Left ventricle myocardium inferior (tissue), 1 donor: ENCODE data around the gene TMSB4X. TPM values are rescaled to one million over a fixed set of nuclear protein-coding genes. Genes with fewer than 3 reads are reported as not detected.

Experiments used
- DNase-seq: peaks from one replicate; pipeline ENCODE4 v3.0.0-alpha.2; 2020
- H3K27ac ChIP-seq: fragments of 200-600 bp; replicated peaks from 2 replicates; pipeline ENCODE4 v1.8.0; 2021
- H3K27me3 ChIP-seq: fragments of 200-600 bp; 2 replicates; pipeline ENCODE4 v1.8.0; 2021; ENCODE audit warnings: low read depth
- H3K36me3 ChIP-seq: fragments of 200-600 bp; 2 replicates; pipeline ENCODE4 v1.8.0; 2021
- H3K4me1 ChIP-seq: fragments of 200-600 bp; 2 replicates; pipeline ENCODE4 v1.8.0; 2021
- H3K4me3 ChIP-seq: fragments of 200-600 bp; 2 replicates; pipeline ENCODE4 v1.8.0; 2021; ENCODE audit warnings: mild to moderate bottlenecking, moderate library complexity
- H3K9me3 ChIP-seq: fragments of 200-600 bp; replicated peaks from 2 replicates; pipeline ENCODE4 v1.8.0; 2021
- CTCF ChIP-seq: fragments of 200-600 bp; IDR thresholded peaks from 2 replicates; pipeline ENCODE4 v1.8.0; 2021; ENCODE audit warnings: antibody characterized with exemption, mild to moderate bottlenecking, borderline replicate concordance
- intact Hi-C: fragments of 100-400 bp; cut with micrococcal nuclease; formaldehyde crosslinking; loops from one replicate; pipeline ENCODE4 v1.11.0; 2022
- total RNA-seq: library from RNA; stranded (reverse); fragmentation: NEBNext Ultra II Directional; extraction: Animal tissue kit (Norgen Biotek cat#: 25700); gene quantifications from one replicate; pipeline ENCODE4 v1.2.1, GENCODE V29; 2021
- donor health status: DM: no; HTN: yes; CAD: no; lungs with severe emphysema.

TMSB4X gene
- total RNA-seq, 1 donor from 2014 or later, result 955 TPM

DNA sequence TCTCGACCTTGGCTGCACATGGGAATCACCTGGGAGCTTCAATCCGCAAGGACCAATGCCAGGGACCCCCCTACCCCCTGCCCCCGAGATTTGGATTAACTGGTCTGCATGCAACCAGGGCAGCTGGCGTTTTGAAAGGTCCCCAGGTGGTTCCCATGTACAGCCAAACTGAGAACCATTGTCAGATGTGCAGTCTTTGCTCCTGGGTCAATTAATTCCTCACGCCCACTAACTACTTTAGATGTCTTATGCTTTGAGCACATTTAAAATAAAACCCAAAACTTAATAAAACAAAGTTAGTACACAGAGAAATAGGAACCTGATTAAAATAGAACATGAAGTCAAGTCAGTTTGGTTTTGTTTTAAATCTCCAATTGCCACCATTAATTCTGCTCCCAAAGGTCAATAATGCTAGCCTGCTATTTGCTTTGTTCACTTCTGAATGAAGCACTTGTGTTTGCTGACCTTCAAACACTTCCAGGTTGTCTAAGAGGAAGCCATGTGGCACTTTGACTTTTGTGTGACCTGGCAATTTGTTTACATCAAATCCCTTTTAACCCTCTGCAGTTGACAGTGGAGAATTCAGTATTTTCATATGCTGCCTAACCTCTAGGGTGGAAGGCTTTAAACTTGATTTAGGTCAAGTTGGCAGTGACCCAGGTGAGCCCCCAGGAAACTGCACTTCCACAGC is 27.2 kb upstream of the TMSB4X start:
- Histone ChIP-seq H3K4me3 (no peak overlapping the region), H3K36me3 (no peaks in the 10 kb centered on the region), H3K4me1 (peaks cover 15% of the 10 kb centered on the region), H3K27me3 (no peaks in the 10 kb centered on the region), H3K27ac (peak overlapping the region; percentile 66), H3K9me3 (no peaks in the 10 kb centered on the region)
- TF ChIP-seq CTCF, result no peak
- intact Hi-C loops, result loop anchor here (5.0 kb wide), 1 partner anchor 540 kb away; no protein-coding TSS in a partner anchor
- no peak for DNase-seq

DNA sequence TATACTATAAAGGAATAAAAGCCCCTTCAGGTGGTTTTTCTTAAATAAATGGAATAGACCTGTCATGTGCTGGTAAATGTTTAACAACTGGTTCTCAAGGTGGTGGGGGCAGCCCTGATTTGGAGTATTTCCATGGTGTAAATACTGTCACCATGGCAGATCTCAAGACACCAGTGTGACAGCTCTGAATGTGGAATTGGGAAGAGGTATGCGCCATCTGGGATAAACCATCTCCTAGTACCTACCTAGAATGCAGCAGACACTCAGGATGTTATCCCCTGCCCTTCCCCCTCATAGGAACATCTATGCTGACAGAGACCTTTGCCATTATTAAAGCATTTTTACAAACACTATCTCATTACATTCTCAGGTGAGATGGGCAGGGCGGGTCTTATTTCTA is 26.4 kb upstream of the TMSB4X start:
- no peaks in the 10 kb centered on the region for H3K9me3 ChIP-seq
- H3K4me3 ChIP-seq, result no peak overlapping the region
- no peaks in the 10 kb centered on the region for H3K36me3 ChIP-seq
- no peak for TF ChIP-seq CTCF
- H3K27me3 ChIP-seq, result no peaks in the 10 kb centered on the region
- DNase-seq, result no peak
- intact Hi-C loops, result loop anchor here (5.0 kb wide), 1 partner anchor 539 kb away; no protein-coding TSS in a partner anchor
- H3K27ac ChIP-seq, result no peak overlapping the region
- H3K4me1 ChIP-seq, result peaks cover 15% of the 10 kb centered on the region

DNA sequence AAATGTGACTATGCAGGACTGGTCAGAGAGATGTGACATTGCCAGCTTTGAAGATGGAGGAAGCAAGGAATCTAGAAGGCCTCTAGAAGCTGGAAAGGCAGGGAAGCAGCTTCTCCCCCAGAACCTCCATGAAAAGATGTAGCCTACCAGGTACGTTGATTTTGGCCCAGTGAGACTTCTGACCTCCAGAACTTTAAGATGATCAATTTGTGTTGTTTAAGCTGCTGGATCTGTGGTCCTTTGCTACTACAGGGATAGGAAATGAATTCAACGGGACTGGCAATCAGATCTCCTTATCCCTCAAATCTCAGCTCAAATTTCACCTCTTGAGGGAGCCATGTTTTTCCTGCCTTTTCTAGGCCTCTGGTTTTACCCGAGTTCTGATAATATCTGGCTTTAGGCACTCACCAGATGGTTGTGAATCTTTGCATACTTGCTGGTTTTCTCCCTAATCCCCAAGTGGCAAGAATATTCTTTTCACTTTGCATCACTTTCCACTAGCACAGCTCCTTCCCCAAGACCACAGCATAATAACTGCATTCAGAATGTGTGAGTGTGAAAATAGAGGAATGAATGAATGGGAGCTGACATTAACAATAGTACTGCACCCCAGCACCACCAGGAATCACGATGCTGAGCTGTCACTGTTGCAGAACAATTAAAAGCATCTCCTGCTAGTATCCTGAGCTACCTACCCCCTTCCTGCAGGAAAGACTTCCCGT is 25.5 kb upstream of the TMSB4X start:
- Histone ChIP-seq H3K9me3 (no peaks in the 10 kb centered on the region), H3K27me3 (no peaks in the 10 kb centered on the region), H3K4me1 (peaks cover 15% of the 10 kb centered on the region), H3K27ac (peak overlapping the region; percentile 74), H3K4me3 (peak overlapping the region; percentile 21), H3K36me3 (no peaks in the 10 kb centered on the region)
- no peak for DNase-seq
- intact Hi-C loops, result loop anchor here (5.0 kb wide), 1 partner anchor 538 kb away; no protein-coding TSS in a partner anchor
- no peak for TF ChIP-seq CTCF

DNA sequence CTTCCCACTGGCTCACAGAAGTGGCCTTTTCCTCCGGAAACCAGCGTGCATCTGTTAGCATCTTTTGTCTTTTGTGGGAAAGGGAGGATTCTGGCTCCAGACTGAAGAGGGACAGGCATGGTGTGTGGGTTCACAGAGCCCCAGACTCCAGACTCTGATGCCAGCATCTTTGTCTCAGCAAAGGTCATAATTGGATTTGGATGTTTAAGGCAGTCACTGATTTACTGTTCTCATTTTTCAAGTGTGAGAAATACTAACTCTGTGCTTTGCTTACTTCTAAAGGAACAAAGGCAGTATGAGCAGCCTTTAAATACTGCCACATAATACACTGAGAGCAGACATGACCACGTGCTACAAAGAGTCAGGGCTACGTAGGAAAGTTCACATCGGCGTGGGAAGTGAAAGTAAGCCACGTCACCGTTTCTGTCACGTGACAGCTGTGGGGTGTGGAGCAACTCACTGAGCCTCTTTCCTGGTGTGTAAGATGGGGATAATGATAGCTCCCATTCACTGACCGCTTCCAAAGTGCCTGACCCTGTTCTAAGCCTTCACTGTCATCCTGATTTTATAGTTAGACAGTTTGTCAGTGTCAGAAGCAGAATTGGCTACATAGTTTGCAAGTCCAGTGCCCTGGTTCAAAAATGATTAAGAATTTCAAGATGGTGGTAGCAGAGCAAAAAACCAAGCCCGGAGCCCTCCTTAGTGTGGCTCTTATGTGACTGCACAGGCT is 24.8 kb upstream of the TMSB4X start:
- no peaks in the 10 kb centered on the region for H3K36me3 ChIP-seq
- no peak for TF ChIP-seq CTCF
- peaks cover 15% of the 10 kb centered on the region for H3K4me1 ChIP-seq
- peak overlapping the region; percentile 21 for H3K4me3 ChIP-seq
- DNase-seq, result peak; percentile 71
- H3K27ac ChIP-seq, result peak overlapping the region; percentile 74
- H3K9me3 ChIP-seq, result no peaks in the 10 kb centered on the region
- H3K27me3 ChIP-seq, result no peaks in the 10 kb centered on the region
- intact Hi-C loops, result loop anchor here (5.0 kb wide), 1 partner anchor 537 kb away; no protein-coding TSS in a partner anchor

- intact Hi-C loops, result no loop called here
- Histone ChIP-seq H3K27me3 (no peaks in the 10 kb centered on the region), H3K9me3 (no peaks in the 10 kb centered on the region), H3K27ac (peak overlapping the region; percentile 74), H3K4me1 (peaks cover 19% of the 10 kb centered on the region), H3K36me3 (no peaks in the 10 kb centered on the region), H3K4me3 (no peak overlapping the region)
- TF ChIP-seq CTCF, result peak; percentile 24
- no peak for DNase-seq
Observed at GRCh38 chrX:12950851-12951594, 23.9 kb upstream of the TMSB4X start.
